Forelimb muscle (tissue), 1 donor: ENCODE results near the gene ZMYM4. TPM values are rescaled to one million over a fixed set of nuclear protein-coding genes. Genes with fewer than 3 reads are reported as not detected.
"Not testable (repeated sequence)": the region's sequence is repeated elsewhere in the genome, so short reads cannot be mapped to it uniquely, and the experiment has no call there.

Source experiments
- DNase-seq: peaks from one replicate; pipeline ENCODE4 v3.0.0-alpha.2; 2013; ENCODE audit warnings: low read depth
- polyA plus RNA-seq: library from polyadenylated mRNA; unstranded; fragments of 120-200 nt; gene quantifications from one replicate; pipeline ENCODE4 v1.2.1, GENCODE V29; 2013; ENCODE audit not compliant: insufficient read length

The ZMYM4 gene
- polyA plus RNA-seq, 1 donor = 34.8 TPM

DNA sequence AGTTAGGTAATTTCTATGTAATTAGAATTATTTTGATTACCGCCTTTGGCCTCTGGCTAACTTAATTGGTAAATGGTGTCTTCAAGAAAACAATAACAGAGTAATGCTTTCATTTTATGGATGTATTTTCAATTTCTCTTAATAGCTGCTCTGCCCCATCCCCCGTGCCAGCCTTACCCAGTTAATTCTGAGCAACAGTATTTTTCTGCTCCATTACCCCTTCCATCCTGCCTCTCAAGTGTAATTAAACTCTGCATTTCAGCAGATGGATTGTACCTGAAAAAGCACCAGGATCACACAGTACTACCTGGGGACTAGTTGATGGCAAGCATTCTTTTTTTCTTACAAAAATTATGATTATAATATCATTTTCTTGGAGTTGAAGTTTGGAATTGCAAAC lies 184.5 kb downstream of the ZMYM4 start:
- no peak for DNase-seq

DNA sequence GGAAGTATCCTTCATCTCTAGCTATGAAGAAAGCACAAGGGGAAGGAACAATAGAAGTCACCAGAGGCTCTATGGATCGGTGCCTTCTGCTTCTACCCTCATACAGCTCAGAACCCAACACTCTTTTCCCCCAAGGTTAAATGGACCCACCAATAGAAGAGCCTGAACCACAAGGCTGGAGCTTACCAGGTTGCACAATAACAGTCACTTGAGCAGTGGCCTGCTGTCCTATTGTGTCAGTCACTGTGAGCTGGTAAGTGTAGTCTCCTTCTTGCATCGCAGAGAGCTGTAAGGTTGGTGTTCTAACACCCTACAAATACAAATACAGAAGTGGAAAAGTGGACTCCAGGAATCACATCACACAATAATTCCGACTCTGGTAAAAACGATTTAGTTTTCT lies 185.7 kb downstream of the ZMYM4 start:
- no peak for DNase-seq

DNA sequence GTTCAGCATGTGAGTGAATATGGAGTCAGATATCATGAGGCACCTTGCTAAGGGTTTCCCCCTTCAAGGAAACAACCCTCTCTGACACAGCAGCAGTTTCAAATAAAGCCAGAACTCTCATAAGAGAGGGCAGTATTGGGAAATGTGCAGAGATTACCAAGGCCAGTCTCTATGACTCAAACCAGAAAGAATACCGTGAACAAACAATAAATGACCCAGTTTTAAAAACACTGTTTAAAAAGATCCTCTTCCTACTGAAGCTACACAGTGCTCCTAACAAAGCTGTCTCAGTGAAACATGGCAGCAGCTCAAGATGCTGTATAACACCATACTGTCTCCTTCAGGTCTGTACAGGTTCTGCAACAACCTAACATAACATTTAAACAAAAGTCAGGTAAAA lies 186.1 kb downstream of the ZMYM4 start:
- DNase-seq = no peak

DNA sequence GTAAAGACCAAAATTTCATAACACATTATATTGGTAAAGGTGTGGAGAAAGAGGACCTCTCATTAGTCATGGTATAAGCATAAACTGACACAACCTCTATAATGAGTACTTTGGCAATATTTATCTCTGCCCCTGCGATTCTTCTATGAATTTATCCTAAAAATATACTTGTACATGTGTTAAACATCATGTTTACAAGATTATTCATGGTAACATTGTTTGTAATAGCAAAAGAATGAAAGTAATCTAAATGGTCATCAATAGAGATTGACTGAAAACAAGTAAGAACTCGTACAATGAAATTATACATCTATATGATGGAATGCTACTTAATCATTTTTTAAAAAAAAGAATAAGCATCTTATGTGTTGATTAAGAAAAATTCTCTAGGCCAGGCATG lies 192.3 kb downstream of the ZMYM4 start:
- DNase-seq = no peak

DNA sequence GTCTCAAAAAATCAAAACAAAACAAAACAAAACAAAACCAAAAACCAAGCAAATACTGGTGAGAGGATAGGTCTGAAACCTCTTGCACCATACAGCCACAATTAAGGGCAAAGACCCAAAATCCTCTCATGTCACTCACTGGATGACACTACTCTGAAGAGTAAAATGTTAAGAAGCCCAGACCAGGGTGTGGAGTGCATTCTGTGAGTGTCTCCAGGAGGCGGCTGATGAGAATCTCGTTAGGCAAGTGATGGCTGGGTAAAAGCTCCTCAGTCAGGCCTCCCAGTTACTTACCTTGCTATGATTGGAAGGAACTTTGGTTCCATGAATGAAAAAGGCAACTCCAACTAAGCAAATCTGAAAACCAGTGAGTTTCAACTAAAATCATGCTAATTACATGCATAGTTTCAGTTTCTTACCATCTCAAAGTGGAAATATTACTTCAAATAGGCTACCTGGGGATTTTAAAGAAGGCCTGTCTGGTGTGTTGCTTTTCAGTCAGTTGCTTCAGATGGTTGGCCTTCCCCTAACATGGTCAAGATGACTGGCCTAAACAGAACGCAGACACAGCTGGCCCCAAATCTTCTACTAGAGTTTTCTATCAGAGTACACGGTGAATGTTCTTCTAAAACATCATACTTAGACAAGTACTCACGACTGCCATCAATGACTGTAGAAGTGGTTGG lies 193.6 kb downstream of the ZMYM4 start:
- no peak for DNase-seq

DNA sequence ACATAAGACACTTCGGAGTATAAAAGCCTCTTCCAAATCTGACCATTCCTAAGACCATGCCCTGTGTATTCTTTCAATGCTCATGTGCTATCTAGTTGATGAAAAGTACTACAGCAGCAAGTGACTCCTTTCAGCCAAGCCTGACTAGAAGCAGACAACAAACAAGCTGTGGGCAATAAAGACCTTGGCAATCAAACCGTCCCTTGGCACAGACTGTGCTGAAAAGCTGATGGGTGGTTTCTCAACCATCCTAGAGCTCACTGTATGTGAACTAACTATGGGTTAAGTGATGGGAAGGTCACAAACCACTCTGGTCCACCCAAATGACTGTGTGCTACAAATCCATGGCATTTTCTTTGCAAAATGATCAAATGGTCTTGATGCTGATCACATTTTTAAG lies 194.7 kb downstream of the ZMYM4 start:
- DNase-seq = no peak

DNA sequence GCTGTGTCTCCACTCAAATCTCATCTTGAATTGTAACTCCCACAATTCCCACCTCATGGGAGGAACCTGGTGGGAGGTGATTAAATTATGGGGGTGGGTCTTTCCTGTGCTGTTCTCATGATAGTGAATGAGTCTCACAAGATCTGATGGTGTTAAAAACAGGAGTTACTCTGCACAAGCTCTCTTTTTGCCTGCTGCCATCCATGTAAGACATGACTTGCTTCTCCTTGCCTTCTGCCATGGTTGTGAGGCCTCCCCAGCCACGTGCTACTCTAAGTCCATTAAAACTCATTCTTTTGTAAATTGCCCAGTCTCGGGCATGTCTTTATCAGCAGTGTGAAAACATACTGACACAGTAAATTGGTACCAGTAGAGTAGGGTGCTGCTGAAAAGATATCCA lies 195.2 kb downstream of the ZMYM4 start:
- not testable (repeated sequence) for DNase-seq

DNA sequence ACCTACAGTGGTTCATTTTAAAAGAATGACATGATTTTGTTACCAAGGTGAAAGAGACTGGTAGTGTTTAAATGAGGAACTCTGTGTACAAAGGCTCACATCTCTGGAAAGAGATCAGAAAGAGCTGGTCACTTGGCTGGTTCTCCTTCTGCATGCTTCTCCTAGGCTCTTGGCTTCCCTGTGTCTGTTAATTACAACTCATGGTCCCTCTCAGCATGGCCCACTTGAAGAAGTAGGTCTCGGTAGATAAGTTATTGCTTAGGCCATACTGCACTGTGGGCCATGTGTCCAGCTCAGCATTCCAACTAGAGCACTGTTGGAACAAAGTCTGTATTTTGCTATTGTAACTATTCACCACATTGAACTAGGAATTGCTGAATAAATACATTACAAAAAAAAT lies 197.6 kb downstream of the ZMYM4 start:
- DNase-seq = no peak

DNA sequence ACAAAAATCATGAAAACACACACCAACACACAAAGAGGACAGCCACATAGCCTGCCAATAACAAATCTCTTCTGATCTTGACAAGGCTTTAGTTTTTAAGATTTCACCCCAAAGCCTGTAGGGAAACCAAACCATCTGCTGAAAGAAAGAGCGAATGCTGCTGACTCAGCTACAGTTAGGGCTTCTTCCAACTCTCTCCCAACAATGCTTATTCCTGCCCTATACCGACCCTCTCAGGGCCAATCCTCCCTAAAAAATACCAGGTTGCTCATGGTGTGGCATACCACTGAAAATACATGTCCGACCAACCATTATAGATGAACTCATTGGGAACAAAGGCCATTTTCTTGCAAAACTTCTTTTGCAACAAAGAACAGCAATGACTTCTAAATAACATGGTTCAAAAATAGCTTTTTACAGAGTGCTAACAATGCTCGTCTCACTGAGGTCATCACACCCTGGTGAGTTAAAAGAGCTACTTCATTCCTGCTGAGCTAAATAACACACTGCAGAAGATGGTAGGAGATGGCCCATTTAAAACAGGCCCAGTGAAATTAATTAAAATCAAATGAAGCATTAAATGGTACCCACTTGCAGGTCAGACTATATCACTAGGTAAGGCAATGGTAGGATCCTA lies 202.6 kb downstream of the ZMYM4 start:
- DNase-seq = no peak

Other genes with a start within 250 kb of the ZMYM4 start
- gene ZMYM6, start 236.8 kb upstream of the ZMYM4 start, polyA plus RNA-seq = 9.2 TPM
- 11.3 TPM for gene ZMYM1, start 189.3 kb upstream of the ZMYM4 start, polyA plus RNA-seq
- gene SFPQ, start 75.6 kb upstream of the ZMYM4 start, polyA plus RNA-seq = 312 TPM